GM12878 (cell line): ENCODE results near the gene FSTL4. TPM values are rescaled to one million over a fixed set of nuclear protein-coding genes. Genes with fewer than 3 reads are reported as not detected.

Experiments
- ATAC-seq: fragments of 200-7000 bp; cut with Tn5 transposase; 3 replicates; pipeline ENCODE4 v1.9.1; 2020; ENCODE audit warnings: mild to moderate bottlenecking, moderate library complexity
- BruUV-seq: library from RNA; stranded (reverse); fragments of 400-500 nt; replicated peaks from 2 replicates; lab custom pipeline; 2021; lab: Mats Ljungman, UMichigan
- CTCF ChIA-PET: fragments of 300-600 bp; sonication (Branson Sonifier 250); formaldehyde crosslinking; extraction: SDS; loops from one replicate; lab custom pipeline; 2021; ENCODE audit warnings: inconsistent platforms; lab: Yijun Ruan, JAX
- POLR2A ChIA-PET: fragments of 350-600 bp; formaldehyde crosslinking; extraction: SDS; loops from one replicate; lab custom pipeline; 2021; ENCODE audit warnings: inconsistent platforms; lab: Charles Lee
- RAD21 ChIA-PET: fragments of 300-600 bp; sonication (Branson Sonifier 250); formaldehyde crosslinking; loops from one replicate; lab custom pipeline; 2023; ENCODE audit warnings: antibody characterized with exemption; ENCODE audit not compliant: unreplicated experiment; lab: Charles Lee
- SMC1A ChIA-PET: fragments of 300-600 bp; sonication (Branson Sonifier 250); formaldehyde crosslinking; loops from one replicate; lab custom pipeline; 2023; ENCODE audit not compliant: unreplicated experiment, uncharacterized antibody; lab: Charles Lee
- DNase-seq: peaks from one replicate; pipeline ENCODE4 v3.0.0-alpha.2; 2011; ENCODE audit warnings: low read depth, low spot score
- FAIRE-seq: peaks from 3 replicates; lab custom pipeline; 2011; peaks lifted over from hg19 to GRCh38; lab: Jason Lieb, UNC
- H2AFZ ChIP-seq: 2 replicates; pipeline ENCODE4 v1.6.0; 2011; ENCODE audit warnings: low read depth, low read length, control low read depth; ENCODE audit not compliant: control insufficient read depth
- H3K27ac ChIP-seq: 2 replicates; pipeline ENCODE4 v1.5.1; 2011; ENCODE audit warnings: control low read depth; ENCODE audit not compliant: control insufficient read depth, insufficient read depth
- H3K27me3 ChIP-seq, 2 experiments: replicated peaks in 1 of 2; 2 replicates each; pipeline versions ENCODE4 v1.6.0 to v1.6.1; 2011; ENCODE audit warnings: low read length in 1 of 2; ENCODE audit not compliant: control insufficient read depth in 2 of 2, insufficient read depth in 2 of 2
- H3K36me3 ChIP-seq, 2 experiments: 2 replicates each; pipeline ENCODE4 v1.5.1; 2011; ENCODE audit warnings: low read length in 1 of 2; ENCODE audit not compliant: control insufficient read depth in 2 of 2, insufficient read depth in 2 of 2
- H3K4me1 ChIP-seq: 2 replicates; pipeline ENCODE4 v1.6.1; 2011; ENCODE audit warnings: mild to moderate bottlenecking, low read length, moderate library complexity, mixed read lengths; ENCODE audit not compliant: control insufficient read depth, insufficient read depth
- H3K4me2 ChIP-seq: 2 replicates; pipeline ENCODE4 v1.6.0; 2011; ENCODE audit warnings: control low read depth; ENCODE audit not compliant: control insufficient read depth, insufficient read depth
- H3K4me3 ChIP-seq: fragments of 200-600 bp; sonication (generic); 2 replicates; pipeline ENCODE4 v1.5.1; 2016
- H3K79me2 ChIP-seq: 2 replicates; pipeline ENCODE4 v1.6.0; 2011; ENCODE audit warnings: low read length; ENCODE audit not compliant: control insufficient read depth, insufficient read depth
- H3K9ac ChIP-seq: 2 replicates; pipeline ENCODE4 v1.8.0; 2011; ENCODE audit warnings: low read length, control low read depth, mixed read lengths; ENCODE audit not compliant: control insufficient read depth, insufficient read depth
- H3K9me3 ChIP-seq: replicated peaks from 3 replicates; pipeline ENCODE4 v1.5.1; 2011; ENCODE audit warnings: mild to moderate bottlenecking, low read length; ENCODE audit not compliant: control insufficient read depth, insufficient read depth
- H4K20me1 ChIP-seq: 2 replicates; pipeline ENCODE4 v1.6.0; 2011; ENCODE audit not compliant: control insufficient read depth, insufficient read depth
- ATF3 ChIP-seq: IDR thresholded peaks from 2 replicates; pipeline ENCODE4 v1.6.1; 2011; ENCODE audit warnings: low read depth, mild to moderate bottlenecking, low read length, moderate library complexity, borderline replicate concordance; ENCODE audit errors: extremely low read depth
- CHD4 ChIP-seq: fragments of 200-600 bp; sonication (generic); IDR thresholded peaks from 2 replicates; pipeline ENCODE4 v1.6.1; 2016; ENCODE audit warnings: mild to moderate bottlenecking
- IRF4 ChIP-seq: IDR thresholded peaks from 2 replicates; pipeline ENCODE4 v1.6.1; 2011; ENCODE audit warnings: low read depth, low read length
- RELB ChIP-seq: fragments of 450-650 bp; IDR thresholded peaks from 2 replicates; pipeline ENCODE4 v1.6.1; 2017; ENCODE audit warnings: low read depth, mild to moderate bottlenecking, moderate library complexity
- TAF1 ChIP-seq: IDR thresholded peaks from 2 replicates; pipeline ENCODE4 v1.6.1; 2011; ENCODE audit warnings: mild to moderate bottlenecking, low read depth, low read length, borderline replicate concordance
- TARDBP ChIP-seq: IDR thresholded peaks from 2 replicates; pipeline ENCODE4 v1.6.1; 2016; ENCODE audit warnings: borderline replicate concordance
- WGBS: methylation state at CpG from one replicate; pipeline ENCODE4 v1.1.6; 2016; ENCODE audit warnings: low lambda C conversion rate; ENCODE audit not compliant: insufficient replicate concordance, insufficient coverage; ENCODE audit errors: missing lambda C conversion rate; 5-methylcytosine and 5-hydroxymethylcytosine counted together
- in situ Hi-C: fragments of 300-500 bp; cut with MboI; formaldehyde crosslinking; loops from 9 replicates; pipeline ENCODE4 v1.14.3; 2018; ENCODE audit warnings: mixed read lengths
- intact Hi-C: fragments of 100-400 bp; cut with micrococcal nuclease; formaldehyde crosslinking; loops from one replicate; pipeline ENCODE4 v1.14.2; 2022; ENCODE audit not compliant: unreplicated experiment
- polyA plus RNA-seq, 11 experiments: library from polyadenylated mRNA; depleted of rRNA in 4 of 11; unstranded in 6 of 11; stranded (reverse) in 5 of 11; fragments of >200 nt; fragmentation: Nextera tagmentation in 4 of 11; fragmentation: Illumina TruSeq in 1 of 11; extraction: Ambion mirVana in 4 of 11; extraction: Trizol in 1 of 11; gene quantifications; 1 replicate in 1 of 11; 2 replicates in 10 of 11; pipeline versions ENCODE4 v1.2.1 to v1.2.3, GENCODE V29; 2011 to 2016; ENCODE audit warnings: inconsistent platforms in 2 of 11, missing spikeins in 2 of 11, low read depth in 1 of 11
- total RNA-seq, 4 experiments: library from RNA; depleted of rRNA in 3 of 4; stranded (reverse); fragments of >200 nt in 3 of 4; fragmentation: Illumina TruSeq in 1 of 4; extraction: Trizol in 1 of 4; gene quantifications; 2 replicates each; pipeline versions ENCODE4 v1.2.1 to v1.2.3, GENCODE V29; 2013 to 2021

Gene FSTL4
- total and polyA plus RNA-seq, 10 of the 15 experiments (the other 5 are each of a cell fraction or from before 2014, with no cell fraction given) = 0.01 to 0.79 (median 0.21) TPM; not detected in 6

GRCh38 chr5:133581918-133582317 is 30.4 kb downstream of the FSTL4 start:
- SMC1A ChIA-PET = interaction anchor here (1.2 kb wide), 1 partner anchor 27 kb away, joined by 3 read pairs; no protein-coding TSS in a partner anchor
- no peak for FAIRE-seq
- intact Hi-C loops (no loop called here), in situ Hi-C loops (no loop called here)
- no peak overlapping the region for H3K9ac ChIP-seq
- CTCF ChIA-PET = no interaction called here
- no peak for ATAC-seq
- no peaks in the 10 kb centered on the region; a peak in 3 of 4 replicates for H3K27me3 ChIP-seq
- WGBS = 19% methylated on average over 5 of the region's 5 CpGs
- no peak for TF ChIP-seq CHD4
- RAD21 ChIA-PET = no interaction called here
- H3K9me3 ChIP-seq = no peaks in the 10 kb centered on the region; the same call in 2 of the 3 replicates
- H3K79me2 ChIP-seq = no peaks in the 10 kb centered on the region
- H3K4me3 ChIP-seq = no peak overlapping the region
- H2AFZ ChIP-seq = no peak overlapping the region
- no peaks in the 10 kb centered on the region for H3K36me3 ChIP-seq
- POLR2A ChIA-PET = no interaction called here
- DNase-seq = no peak
- H3K4me2 ChIP-seq = no peak overlapping the region
- H4K20me1 ChIP-seq = no peaks in the 10 kb centered on the region
- no peaks in the 10 kb centered on the region for H3K4me1 ChIP-seq
- H3K27ac ChIP-seq = no peak overlapping the region
- BruUV-seq = no TSS peak

- no peak for ATAC-seq
- intact Hi-C loops = no loop called here
- H3K79me2 ChIP-seq = no peaks in the 10 kb centered on the region
- no peak overlapping the region for H2AFZ ChIP-seq
- H4K20me1 ChIP-seq = no peaks in the 10 kb centered on the region
- no peak overlapping the region for H3K9ac ChIP-seq
- no peaks in the 10 kb centered on the region; the same call in 2 of the 3 replicates for H3K9me3 ChIP-seq
- no peak for DNase-seq
- no peak overlapping the region for H3K4me2 ChIP-seq
- ChIA-PET SMC1A (interaction anchor here (1.2 kb wide), 1 partner anchor 27 kb away, joined by 3 read pairs; no protein-coding TSS in a partner anchor), RAD21 (no interaction called here), POLR2A (no interaction called here), CTCF (no interaction called here)
- H3K4me3 ChIP-seq = no peak overlapping the region
- in situ Hi-C loops = no loop called here
- no peak for FAIRE-seq
- H3K27ac ChIP-seq = no peak overlapping the region
- H3K36me3 ChIP-seq = no peaks in the 10 kb centered on the region
- BruUV-seq = no TSS peak
- TF ChIP-seq TARDBP (no peak), IRF4 (no peak), TAF1 (no peak), RELB (no peak), ATF3 (no peak)
- H3K27me3 ChIP-seq = peaks cover 0 to 1% of the 10 kb centered on the region in 2 experiments; a peak in 3 of 4 replicates
- WGBS = 0% methylated on average over 5 of the region's 5 CpGs
- no peaks in the 10 kb centered on the region for H3K4me1 ChIP-seq
These were observed 31.0 kb downstream of the FSTL4 start for GRCh38 chr5:133581348-133581747.
